DMS53 (cell line): ENCODE results near the gene ARHGEF7.
"Not testable (repeated sequence)": the region's sequence is repeated elsewhere in the genome, so short reads cannot be mapped to it uniquely, and the experiment has no call there.

Experiments used
- DNase-seq: peaks from one replicate; lab custom pipeline; 2025; lab: John Stamatoyannopoulos, UW

ARHGEF7 gene

DNA sequence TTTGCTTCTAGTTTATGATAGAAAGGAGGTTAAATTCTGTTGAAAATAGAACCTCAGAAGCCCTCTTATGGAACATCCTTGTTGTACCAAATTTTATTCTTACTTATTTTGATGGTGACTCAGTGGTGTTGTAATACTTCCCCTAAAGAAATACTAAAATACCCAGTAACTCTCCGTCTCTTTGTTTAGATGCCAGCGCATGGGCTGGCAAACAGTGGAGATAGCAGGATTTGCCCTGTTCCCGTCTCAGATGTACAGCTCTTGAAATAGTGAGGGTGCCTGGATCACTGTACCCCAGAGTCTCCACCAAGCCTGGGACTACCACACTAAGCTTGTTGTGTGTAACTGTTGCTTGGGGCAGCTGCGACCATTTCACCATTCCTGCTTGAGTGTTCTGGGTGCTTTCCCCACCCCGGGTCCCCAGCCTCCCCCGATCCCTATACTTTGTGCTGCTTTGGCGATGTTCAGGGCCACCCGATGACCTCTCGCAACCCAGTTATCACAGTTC lies 138.3 kb downstream of the ARHGEF7 start:
- DNase-seq, result no peak

DNA sequence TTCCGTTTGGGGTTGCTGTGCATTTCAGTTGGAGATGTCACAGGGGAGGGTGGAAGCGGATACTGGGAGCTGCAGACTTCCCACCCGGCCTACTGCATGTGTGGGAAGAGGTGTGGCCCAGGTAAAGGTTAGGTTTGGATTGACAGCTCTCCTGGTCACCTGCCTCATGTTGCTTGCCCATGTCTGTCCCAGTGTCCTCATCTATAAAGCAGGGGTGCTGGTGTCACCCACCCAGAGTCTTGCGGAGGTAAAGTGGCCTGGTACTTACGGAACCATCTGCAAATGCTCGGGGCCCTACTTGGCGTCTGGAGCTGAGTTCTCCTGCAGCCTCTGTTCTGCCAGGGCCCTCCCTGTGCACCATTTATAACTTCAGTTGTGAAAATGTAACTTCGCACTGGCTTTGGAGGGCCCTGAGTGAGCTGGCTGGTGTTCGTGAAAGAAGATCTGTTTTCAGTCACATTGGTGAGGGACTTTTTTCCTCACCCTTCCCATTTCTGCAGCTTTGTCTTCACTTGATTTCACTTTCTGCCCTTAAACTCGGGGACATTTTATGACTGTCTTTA lies 140.2 kb downstream of the ARHGEF7 start:
- DNase-seq, result no peak

DNA sequence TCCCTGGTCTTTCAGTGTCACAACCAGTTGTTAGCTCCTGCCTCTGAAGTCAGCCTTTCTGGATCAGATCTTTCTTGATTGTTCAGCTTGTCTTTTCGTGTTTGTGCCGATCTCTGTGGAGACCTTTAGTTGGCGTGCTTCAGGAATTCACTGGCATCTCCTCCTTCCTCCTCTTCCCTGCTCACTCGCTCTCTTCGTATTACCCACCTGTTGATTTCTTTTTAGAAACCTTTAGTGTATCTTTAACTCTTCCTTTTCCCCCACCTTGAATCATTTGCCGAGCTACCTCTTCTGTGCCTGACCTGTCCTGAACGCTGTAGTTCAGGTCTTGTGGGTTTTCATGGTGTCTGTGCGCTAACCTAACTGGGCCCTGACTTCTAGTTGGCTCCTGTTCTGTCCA lies 141.3 kb downstream of the ARHGEF7 start:
- no peak for DNase-seq

DNA sequence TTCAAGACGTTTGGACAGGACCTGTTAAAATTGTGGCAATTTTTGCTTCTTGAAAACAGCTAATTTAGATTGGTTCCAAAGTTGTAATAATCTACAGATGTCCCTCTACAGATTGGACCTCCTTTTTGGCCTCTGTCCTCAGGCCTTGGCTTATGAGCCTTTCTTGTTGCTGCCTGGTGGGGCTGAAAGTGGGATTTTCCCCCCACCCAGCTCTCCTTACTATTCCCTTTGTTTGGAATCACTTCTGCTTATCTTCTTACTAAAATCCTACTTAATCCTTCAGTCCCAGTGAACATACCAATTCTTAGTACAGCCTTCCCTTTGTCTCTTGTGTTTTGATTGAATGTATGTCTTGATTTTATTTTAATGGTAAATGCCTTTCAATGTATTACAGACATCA lies 141.8 kb downstream of the ARHGEF7 start:
- DNase-seq, result no peak

DNA sequence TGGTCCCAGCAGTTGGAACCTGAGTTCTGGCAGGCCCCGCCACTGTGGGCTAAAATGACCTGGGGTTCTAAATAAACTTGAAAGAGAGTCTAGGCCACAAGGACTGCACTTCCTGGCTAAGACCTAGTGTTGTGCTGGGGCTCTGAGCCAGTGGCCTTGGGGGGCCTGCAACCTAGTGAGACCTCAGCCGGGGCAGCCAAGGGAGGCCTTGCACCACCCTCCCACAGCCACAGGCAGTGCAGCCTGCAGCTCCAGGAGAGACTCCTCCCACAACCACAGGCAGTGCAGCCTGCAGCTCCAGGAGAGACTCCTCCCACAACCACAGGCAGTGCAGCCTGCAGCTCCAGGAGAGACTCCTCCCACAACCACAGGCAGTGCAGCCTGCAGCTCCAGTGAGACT lies 142.8 kb downstream of the ARHGEF7 start:
- DNase-seq, result not testable (repeated sequence)

DNA sequence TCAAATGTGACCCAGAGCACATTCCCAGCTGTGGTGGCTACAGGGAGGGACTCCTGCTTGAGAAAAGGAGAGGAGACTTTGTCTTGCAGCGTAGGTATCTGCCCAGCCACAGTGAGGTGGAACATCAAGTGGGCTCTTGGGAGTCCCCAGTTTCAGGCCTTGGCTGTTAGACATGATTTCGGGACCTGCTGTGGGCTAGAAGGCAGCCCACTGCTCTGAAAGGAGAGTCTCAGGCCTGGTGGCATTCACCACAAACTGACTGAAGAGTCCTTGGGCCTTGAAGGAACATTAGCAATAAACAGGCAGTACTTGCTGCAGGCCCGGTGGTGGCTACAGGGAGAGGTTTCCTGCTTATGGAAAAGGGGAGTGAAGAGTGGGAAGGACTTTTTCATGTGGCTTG lies 143.5 kb downstream of the ARHGEF7 start:
- DNase-seq, result no peak

DNA sequence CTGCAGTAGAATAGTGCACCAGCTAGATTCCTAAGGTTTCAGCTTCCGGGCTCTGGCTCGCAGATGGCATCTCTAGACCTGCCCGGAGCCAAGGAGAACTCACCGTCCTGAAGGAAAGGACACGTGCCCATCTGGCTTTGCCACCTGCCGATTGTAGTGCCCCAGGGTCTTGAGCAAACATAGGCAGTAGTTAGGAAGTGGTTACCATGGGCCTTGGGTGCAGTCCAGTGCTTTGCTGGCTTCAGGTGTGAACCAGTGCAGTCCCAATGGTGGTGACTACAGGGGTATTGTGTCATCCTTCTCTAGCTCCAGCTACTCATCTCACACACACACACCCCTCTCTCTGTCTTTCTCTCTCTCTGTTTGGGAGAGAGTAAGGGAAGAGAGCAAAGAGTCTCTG lies 143.9 kb downstream of the ARHGEF7 start:
- DNase-seq, result no peak

DNA sequence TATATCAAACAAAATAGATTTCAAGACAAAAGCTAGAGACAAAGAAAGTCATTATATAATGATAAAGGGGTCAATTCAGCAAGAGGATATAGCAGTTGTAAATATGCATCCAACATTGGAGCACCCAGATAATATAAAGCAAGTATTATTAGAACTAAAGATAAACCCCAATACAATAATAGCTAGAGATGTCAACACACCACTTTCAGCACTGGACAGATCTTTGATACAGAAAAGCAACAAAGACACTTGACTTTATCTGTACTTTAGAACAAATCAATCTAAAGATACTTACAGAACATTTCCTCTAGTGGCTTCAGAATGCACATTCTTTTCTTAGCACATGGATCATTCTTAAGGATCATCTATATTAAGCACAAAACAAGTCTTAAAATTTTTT lies 146.2 kb downstream of the ARHGEF7 start:
- DNase-seq, result no peak

DNA sequence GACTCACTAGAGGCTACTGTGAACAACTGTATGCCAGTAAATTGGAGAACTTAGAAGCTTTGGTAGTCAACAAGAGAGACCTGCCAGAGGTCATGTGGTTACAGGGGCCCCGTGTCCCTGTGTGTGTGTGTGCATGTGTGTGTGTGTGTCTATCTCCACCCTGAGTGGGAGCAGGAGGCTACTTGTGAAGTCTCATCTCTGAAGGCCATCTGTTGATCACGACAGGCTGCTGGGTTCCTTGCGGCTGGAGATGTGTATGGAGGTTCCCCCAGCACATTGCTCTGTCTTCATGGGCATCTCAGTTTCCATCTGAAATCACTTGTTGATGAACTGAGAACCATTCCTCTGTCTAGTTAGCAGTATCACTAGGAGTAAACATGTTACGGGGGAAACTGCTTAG lies 147.2 kb downstream of the ARHGEF7 start:
- DNase-seq, result no peak

DNA sequence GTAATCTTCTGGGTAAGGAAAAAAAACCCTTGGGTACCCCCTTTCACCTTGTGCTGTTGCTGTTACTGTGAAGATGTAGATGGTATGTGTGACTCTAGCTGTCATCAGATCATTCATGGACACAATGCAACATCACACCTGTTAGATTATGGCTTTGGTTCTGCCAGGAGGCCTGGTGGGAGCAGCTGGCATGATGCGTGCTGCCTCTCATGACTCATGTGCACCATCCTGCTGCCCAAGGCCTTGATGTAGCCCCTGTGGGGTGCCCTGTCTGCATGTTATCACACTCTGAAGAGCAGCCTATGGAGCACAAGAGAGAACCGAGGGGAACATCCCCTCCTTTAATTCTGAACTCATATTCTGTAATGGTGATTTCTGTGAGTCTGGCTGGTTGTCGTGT lies 147.6 kb downstream of the ARHGEF7 start:
- no peak for DNase-seq

DNA sequence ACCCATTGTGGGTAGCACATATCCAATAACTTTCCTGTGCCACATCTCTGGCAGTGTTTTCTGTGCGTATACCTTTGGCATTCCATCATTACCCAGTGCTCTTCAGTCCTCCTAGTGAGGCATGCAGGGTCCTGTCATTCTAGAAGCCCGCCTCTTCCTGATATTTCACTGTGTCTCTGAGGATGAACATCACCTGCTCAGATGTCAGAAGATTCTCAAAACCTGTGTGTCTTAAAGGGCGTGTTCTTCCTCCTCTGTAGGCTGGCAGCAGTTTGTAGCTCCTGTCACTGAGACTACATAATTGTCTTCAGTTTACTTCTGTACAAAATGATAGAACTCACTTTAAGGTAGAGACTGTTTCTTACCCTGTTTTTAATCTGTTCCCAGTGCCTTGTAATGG lies 148.5 kb downstream of the ARHGEF7 start:
- no peak for DNase-seq

DNA sequence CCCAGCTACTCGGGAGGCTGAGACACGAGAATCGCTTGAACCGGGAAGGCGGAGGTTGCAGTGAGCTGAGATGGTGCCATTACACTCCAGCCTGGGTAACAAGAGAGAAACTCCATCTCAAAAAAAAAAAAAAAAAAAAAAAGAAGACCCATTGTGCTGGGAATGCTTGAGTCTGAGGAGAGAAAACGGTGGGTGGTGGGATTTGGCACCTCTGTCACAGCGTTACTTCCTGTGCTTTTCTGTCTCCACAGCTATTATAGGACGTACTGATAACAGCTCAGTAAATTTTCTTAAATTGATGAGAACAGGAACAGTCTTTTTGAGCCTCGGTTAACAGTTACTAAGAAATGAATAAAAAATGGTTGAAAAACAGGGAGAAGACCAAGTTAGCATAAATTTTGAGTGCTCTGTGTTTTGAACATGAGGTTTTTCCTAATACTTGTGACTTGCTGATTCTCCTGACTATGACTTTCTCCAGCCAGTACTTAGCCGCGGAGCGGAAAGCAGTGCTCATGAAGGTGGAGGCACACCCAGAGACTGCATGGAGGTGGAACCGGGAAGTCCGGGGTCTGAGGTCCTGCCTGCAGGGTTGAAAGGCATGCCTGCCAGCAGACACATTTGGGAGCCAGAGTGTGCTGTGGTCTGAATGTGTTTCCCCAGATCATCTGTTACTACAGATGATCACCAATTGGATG lies 150.0 kb downstream of the ARHGEF7 start:
- DNase-seq, result no peak

DNA sequence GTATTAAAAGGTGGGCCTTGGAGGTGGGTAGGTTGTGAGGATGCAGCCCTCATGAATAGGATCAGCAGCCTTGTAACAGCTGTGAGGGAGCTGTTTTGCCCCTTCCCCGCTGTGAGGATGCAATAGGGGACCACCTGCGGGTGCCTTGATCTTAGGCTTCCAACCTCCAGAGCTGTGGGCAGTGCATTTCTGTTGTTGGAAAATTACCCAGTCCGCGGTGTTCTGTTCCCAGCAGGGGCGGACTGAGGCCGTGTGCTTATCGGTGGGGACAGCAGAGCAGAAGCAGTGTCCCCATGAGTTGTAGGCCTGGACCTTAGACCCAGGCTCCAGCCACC lies 150.6 kb downstream of the ARHGEF7 start:
- DNase-seq, result no peak

DNA sequence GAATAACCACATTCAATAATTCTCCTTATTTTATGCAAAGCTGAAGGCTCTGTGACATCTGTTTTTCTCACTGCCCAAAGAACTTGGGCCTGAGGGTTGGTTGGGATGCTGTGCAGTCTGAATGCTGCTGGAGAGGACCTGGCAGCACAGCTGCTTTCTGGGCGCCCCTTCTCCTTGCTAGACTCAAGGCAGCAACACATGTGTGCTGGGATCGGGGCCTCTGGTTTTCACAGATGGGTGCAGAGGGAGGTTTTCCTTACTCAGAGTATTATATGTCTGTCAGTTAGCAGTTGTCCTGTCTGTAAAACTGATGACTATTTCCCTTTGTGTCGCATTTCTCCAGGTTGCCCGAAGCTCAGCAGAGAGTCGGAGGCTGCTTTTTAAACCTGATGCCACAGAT lies 152.1 kb downstream of the ARHGEF7 start:
- DNase-seq, result no peak

DNA sequence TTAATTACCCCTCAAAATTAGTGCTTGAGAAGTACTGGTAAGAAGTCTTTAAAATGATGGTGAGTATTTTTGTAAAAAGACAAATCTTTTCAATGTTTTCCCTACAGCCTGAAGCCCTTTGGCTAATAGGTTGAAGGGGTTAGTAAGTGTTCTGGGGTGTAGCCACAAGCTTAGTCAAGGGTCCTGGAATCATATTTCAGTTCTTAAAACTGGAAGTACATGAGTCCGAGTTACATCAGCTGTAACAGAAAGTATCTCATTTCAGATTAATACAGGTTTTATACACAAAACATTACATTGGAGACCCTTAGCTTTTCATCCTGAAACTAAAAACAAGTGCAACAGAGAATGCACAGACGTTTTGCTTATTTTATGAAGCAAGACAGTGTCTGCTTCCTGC lies 152.7 kb downstream of the ARHGEF7 start:
- no peak for DNase-seq

DNA sequence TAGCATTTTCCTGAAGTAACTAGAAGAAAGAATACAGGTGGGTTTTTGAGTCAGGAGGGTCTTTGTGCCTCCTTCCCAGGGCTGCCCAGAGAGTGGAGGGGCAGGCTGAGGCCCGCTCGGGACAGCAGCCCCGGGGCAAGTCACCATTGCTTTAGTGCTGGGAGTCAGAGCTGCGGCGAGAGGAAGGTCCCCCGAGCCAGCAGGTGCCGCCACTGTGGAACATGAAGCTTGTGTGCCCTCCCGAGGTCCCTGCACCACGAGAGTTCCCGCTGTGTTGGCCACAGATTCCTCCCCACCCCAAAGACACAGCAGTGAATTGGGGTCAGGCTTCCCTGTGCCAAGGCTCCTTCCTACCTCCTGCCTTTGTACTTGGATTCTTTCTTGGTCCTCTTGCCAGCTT lies 154.4 kb downstream of the ARHGEF7 start:
- no peak for DNase-seq

DNA sequence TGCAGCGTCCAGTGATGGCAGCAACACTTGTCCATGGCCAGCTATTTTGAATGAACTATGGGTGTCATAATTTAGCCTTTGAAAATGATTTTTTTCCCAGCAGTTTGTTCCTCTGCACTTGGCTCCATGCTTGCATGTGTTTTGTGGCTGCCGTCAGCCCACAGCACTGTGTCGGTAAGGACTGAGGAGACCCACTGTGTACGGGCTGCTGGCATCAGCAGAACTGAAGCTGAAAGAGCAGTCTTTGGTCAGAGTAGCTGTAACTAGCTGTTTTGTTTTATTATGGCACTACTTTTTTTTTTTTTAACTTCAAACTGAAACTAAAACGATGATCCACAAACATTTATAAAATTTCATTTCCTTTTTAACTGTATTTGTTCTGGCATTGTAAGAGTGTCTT lies 155.0 kb downstream of the ARHGEF7 start:
- no peak for DNase-seq

DNA sequence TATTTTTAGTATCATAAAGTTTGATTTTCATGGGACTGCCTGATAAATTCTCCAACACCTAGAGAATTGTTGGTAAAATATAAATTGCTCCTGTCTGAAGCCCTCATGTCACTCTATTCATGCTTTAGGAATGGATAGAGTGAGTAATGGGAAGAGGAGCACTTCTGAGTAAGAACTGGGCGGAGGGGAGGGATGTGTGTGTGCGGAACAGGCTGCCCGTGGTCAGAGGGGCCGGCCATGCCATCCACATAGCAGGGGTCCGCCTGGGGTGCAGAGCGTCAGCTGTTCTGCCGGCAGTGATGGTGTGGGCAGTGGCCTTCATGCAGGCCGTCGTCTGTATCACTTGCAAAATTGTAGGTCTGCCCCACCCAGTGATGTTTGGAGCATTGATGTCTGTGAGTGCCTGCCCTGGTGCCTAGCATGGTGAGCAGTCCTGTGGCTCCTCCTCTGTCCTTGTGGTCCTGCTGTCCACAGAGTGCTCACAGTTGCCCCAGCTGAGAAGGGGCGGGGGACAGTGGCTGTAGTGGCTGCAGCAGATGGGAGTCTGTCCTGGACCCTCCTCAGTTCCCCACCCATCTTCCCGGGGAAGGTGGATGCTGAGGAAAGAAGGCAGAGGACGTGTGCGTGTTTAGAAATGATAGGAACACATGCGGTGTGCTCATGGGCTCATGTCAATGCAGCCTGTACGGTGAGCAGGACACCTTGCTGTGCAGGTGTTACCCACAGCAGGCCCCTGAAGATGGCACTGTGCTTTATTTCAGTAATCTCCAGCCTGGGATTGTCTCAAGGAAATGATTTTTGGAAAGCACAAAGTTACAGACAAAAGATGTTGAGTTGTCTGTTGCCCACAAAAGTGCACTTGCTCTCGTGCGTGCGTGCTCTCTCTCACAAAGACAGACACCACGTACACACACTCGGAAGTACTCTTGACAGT lies 155.9 kb downstream of the ARHGEF7 start:
- DNase-seq, result no peak

DNA sequence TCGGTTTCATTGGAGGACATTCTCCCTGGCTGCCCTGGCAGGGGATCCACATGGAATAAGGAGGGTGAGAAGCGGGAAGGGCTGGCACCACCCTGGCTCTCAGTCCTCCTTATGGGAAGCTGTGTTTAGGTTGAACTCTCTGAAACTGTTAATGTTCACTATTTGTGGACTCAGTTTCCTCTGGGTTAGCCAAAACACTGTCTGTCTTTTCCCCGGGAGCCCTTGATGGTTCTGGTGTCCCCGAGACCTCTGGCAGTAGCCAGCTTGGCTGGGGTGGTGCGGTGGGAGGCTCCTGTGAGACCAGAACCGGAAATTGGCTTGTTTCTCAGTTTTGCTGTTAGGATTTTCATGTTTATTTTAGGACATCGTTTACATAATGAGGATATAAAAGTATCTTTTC lies 157.0 kb downstream of the ARHGEF7 start:
- no peak for DNase-seq

DNA sequence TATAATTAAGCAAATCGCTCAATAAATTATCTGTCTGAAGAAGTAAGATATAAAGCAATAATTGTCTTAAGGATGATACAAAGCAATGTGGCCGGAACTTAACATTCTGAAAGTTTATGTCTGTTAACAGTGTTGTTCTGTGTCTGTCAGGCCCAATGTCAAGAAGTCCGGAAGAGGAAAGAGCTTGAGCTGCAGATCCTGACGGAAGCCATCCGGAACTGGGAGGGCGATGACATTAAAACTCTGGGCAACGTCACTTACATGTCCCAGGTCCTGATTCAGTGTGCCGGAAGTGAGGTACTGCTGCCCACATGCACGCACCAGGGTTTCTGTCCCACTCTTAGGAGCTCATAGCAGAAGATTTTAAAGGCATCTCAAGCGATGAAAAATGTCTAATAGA lies 160.3 kb downstream of the ARHGEF7 start:
- no peak for DNase-seq

DNA sequence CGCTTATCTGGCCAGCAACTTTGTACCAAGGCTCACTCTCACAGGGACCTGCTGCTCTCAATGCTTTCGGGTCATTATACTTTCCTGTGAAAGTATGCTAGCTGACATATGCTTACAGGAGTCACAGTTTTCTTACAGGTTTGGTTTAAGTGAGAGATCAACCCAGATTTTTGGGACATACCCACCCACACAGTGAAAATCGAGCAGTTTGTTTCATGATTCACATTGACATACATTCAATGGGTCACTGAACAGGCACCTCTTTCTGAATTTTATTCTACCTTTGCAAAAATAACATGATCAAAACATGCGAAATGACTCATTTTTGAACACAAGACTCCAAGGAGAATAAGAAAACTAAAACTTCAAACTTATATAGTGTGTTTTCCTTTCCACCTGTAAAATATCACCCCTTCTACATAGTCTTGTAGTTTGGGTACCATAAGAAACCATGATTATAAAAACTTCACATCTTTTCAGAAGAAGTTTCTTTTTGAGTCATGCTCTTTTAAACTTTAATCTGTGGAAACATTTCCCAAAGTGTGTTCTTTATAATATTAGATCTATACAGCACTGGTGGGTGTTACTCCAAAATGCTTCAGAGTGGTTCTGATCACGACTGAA lies 161.0 kb downstream of the ARHGEF7 start:
- DNase-seq, result no peak

DNA sequence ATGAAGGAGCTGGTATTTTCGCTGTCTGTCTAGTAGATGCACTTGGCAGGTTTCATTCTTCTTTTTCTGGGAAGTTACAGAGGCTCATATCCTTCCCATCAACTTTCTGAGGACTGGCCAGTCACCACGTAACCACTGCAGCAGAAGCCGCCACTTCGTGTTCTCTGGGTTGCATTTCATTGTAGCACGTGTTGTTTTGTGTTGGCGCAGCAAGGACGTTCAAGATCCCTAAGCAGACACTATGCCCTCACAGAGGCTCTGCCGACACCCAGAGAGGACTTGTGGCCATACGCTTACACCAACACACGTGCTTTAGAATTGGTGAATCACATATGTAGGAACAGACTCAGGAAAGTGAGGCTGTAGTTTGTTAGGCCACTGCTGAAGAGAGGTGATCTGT lies 163.1 kb downstream of the ARHGEF7 start:
- no peak for DNase-seq
